CD4-positive, alpha-beta T cell treated with Interleukin-15 for 4 hours (primary cell): Measurements from ENCODE around the gene GREB1L.
"Not testable (repeated sequence)": the region's sequence is repeated elsewhere in the genome, so short reads cannot be mapped to it uniquely, and the experiment has no call there.

Experiments
- DNase-seq: peaks from one replicate; pipeline ENCODE4 v3.0.0-alpha.2; 2020; ENCODE audit warnings: low spot score

The GREB1L gene

GRCh38 chr18:21242141-21242779, at the start of gene GREB1L:
GREB1L (plus strand) TSS chr18:21242232; CDS start chr18:21383519, 141,287 bp downstream.
- DNase-seq, result no peak

GRCh38 chr18:21192308-21192624, 49.8 kb upstream of the GREB1L start:
- no peak for DNase-seq

GRCh38 chr18:21194871-21195771, 46.9 kb upstream of the GREB1L start:
- DNase-seq, result peak; percentile 25

GRCh38 chr18:21196426-21196825, 45.6 kb upstream of the GREB1L start:
- DNase-seq, result no peak

GRCh38 chr18:21203126-21203525, 38.9 kb upstream of the GREB1L start:
- no peak for DNase-seq

- DNase-seq, result no peak
Observed at GRCh38 chr18:21203542-21204241, 38.3 kb upstream of the GREB1L start.

- no peak for DNase-seq
Observed at GRCh38 chr18:21205695-21206094, 36.3 kb upstream of the GREB1L start.

- no peak for DNase-seq
Observed at GRCh38 chr18:21210278-21210677, 31.8 kb upstream of the GREB1L start.

GRCh38 chr18:21210784-21211183, 31.2 kb upstream of the GREB1L start:
- DNase-seq, result no peak

- not testable (repeated sequence) for DNase-seq
Observed at GRCh38 chr18:21214409-21214808, 27.6 kb upstream of the GREB1L start.

- no peak for DNase-seq
Observed at GRCh38 chr18:21215490-21215889, 26.5 kb upstream of the GREB1L start.

GRCh38 chr18:21218862-21219261, 23.2 kb upstream of the GREB1L start:
- no peak for DNase-seq

GRCh38 chr18:21230436-21230835, 11.6 kb upstream of the GREB1L start:
- no peak for DNase-seq

GRCh38 chr18:21241301-21242048, 557 bp upstream of the GREB1L start:
- no peak for DNase-seq

- DNase-seq, result no peak
Observed at GRCh38 chr18:21242780-21243401, 859 bp downstream of the GREB1L start.

- DNase-seq, result no peak
Observed at GRCh38 chr18:21254576-21254975, 12.5 kb downstream of the GREB1L start.

- no peak for DNase-seq
Observed at GRCh38 chr18:21255211-21255610, 13.2 kb downstream of the GREB1L start.

- no peak for DNase-seq
Observed at GRCh38 chr18:21257386-21257785, 15.4 kb downstream of the GREB1L start.

GRCh38 chr18:21260621-21261020, 18.6 kb downstream of the GREB1L start:
- no peak for DNase-seq

- DNase-seq, result no peak
Observed at GRCh38 chr18:21261352-21261751, 19.3 kb downstream of the GREB1L start.

- no peak for DNase-seq
Observed at GRCh38 chr18:21262244-21262643, 20.2 kb downstream of the GREB1L start.

GRCh38 chr18:21262979-21263378, 20.9 kb downstream of the GREB1L start:
- DNase-seq, result no peak
